ENCODE data around the gene MRGPRX2. TPM values are rescaled to one million over a fixed set of nuclear protein-coding genes. Genes with fewer than 3 reads are reported as not detected.

MRGPRX2 gene
- polyA plus RNA-seq, 3 donors: not detected

DNA sequence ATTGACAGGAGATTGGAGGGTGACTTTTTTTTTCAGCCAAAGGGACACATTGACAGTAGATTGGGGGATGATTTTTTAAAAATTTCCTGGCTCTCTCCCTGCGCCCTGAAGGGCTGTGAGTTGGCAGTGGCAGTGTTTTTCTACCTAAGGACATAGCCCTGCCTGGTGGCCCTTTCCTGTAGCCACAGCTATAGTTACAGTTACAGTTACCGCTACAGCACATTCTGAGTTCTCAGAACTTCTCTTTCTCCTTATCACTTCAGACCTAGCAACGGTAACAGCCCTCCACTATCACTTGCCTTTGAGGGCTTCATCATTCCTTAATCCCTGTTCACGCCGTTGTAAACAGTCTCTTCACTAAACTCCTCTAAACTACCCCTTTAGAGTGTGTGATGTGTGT, 684 bp downstream of the MRGPRX2 start:
- Histone ChIP-seq H3K4me1 (ENCODE audit: control insufficient read depth in 1 of 2, insufficient read depth in 2 of 2, low read length in 2 of 2) (no peaks in the 10 kb centered on the region), H3K27ac (ENCODE audit: low read depth in 1 of 2, low read length in 2 of 2) (no peak overlapping the region), H3K9me3 (replicated peaks in 1 of 2; ENCODE audit: control insufficient read depth in 1 of 2, insufficient read depth in 1 of 2, low read length in 2 of 2) (no peaks in the 10 kb centered on the region), H3K4me3 (replicated peaks in 1 of 3; ENCODE audit: low read depth in 2 of 3, low read length in 3 of 3) (no peak overlapping the region), H3K4me2 (replicated peaks; ENCODE audit: extremely low read depth, low read length, poor library complexity, severe bottlenecking) (no peak overlapping the region), H2AFZ (ENCODE audit: insufficient read depth, low read depth, low read length, poor library complexity, severe bottlenecking) (no peak overlapping the region), H3K27me3 (ENCODE audit: control insufficient read depth in 2 of 2, insufficient read depth in 2 of 2, low read length in 2 of 2) (peaks cover 0 to 14% of the 10 kb centered on the region in 2 donors), H3K9ac (ENCODE audit: insufficient read depth, low read length, poor library complexity, severe bottlenecking) (no peak overlapping the region), H3K79me2 (ENCODE audit: insufficient read depth, low read length) (no peaks in the 10 kb centered on the region), H3K36me3 (replicated peaks in 1 of 2; ENCODE audit: control insufficient read depth in 1 of 2, insufficient read depth in 2 of 2, low read length in 2 of 2) (no peaks in the 10 kb centered on the region), H4K20me1 (ENCODE audit: insufficient read depth, low read length) (no peaks in the 10 kb centered on the region)
- Mint-ChIP-seq H3K36me3 (no peaks in the 10 kb centered on the region), H3K4me3 (no peak overlapping the region), H3K4me1 (no peaks in the 10 kb centered on the region), H3K27ac (no peak overlapping the region), H3K27me3 (ENCODE audit: low read depth in 3 of 3) (peaks cover 3 to 23% (median 19%) of the 10 kb centered on the region in 3 donors), H3K9me3 (no peaks in the 10 kb centered on the region)
- intact Hi-C loops (cut with micrococcal nuclease): no loop called here
- TF ChIP-seq, protein P1, sequence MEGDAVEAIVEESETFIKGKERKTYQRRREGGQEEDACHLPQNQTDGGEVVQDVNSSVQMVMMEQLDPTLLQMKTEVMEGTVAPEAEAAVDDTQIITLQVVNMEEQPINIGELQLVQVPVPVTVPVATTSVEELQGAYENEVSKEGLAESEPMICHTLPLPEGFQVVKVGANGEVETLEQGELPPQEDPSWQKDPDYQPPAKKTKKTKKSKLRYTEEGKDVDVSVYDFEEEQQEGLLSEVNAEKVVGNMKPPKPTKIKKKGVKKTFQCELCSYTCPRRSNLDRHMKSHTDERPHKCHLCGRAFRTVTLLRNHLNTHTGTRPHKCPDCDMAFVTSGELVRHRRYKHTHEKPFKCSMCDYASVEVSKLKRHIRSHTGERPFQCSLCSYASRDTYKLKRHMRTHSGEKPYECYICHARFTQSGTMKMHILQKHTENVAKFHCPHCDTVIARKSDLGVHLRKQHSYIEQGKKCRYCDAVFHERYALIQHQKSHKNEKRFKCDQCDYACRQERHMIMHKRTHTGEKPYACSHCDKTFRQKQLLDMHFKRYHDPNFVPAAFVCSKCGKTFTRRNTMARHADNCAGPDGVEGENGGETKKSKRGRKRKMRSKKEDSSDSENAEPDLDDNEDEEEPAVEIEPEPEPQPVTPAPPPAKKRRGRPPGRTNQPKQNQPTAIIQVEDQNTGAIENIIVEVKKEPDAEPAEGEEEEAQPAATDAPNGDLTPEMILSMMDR (IDR thresholded peaks at IDR 0.05): no peak
- DNase-seq: no peak
- WGBS (ENCODE audit: insufficient coverage): 33% methylated on average over 3 of the region's 5 CpGs

DNA sequence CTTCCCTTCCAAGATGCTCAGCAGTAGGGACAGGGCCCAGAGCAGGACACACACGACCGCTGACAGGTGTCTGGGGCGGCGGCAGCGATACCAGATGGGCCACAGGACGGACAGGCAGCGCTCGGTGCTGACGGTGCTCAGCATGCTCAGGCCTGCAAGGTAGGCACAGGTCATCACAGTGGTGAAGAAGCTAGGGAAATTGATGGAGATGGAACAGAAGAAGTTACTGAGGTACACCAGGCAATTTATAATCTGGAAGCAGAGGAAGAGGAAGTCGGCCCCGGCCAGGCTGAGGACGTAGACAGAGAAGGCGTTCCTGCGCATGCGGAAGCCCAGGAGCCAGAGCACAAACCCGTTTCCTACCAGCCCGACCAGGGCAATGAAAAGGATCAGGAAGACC, 4.6 kb downstream of the MRGPRX2 start:
- Histone ChIP-seq H3K27me3 (ENCODE audit: control insufficient read depth in 2 of 2, insufficient read depth in 2 of 2, low read length in 2 of 2) (peaks cover 0 to 10% of the 10 kb centered on the region in 2 donors), H3K4me1 (ENCODE audit: control insufficient read depth in 1 of 2, insufficient read depth in 2 of 2, low read length in 2 of 2) (no peaks in the 10 kb centered on the region), H3K9ac (ENCODE audit: insufficient read depth, low read length, poor library complexity, severe bottlenecking) (no peak overlapping the region), H2AFZ (ENCODE audit: insufficient read depth, low read depth, low read length, poor library complexity, severe bottlenecking) (no peak overlapping the region), H3K4me3 (replicated peaks in 1 of 3; ENCODE audit: low read depth in 2 of 3, low read length in 3 of 3) (no peak overlapping the region), H3K27ac (ENCODE audit: low read depth in 1 of 2, low read length in 2 of 2) (no peak overlapping the region), H3K79me2 (ENCODE audit: insufficient read depth, low read length) (no peaks in the 10 kb centered on the region), H3K36me3 (replicated peaks in 1 of 2; ENCODE audit: control insufficient read depth in 1 of 2, insufficient read depth in 2 of 2, low read length in 2 of 2) (no peaks in the 10 kb centered on the region), H3K4me2 (replicated peaks; ENCODE audit: extremely low read depth, low read length, poor library complexity, severe bottlenecking) (no peak overlapping the region), H4K20me1 (ENCODE audit: insufficient read depth, low read length) (no peaks in the 10 kb centered on the region), H3K9me3 (replicated peaks in 1 of 2; ENCODE audit: control insufficient read depth in 1 of 2, insufficient read depth in 1 of 2, low read length in 2 of 2) (no peaks in the 10 kb centered on the region)
- Mint-ChIP-seq H3K36me3 (no peaks in the 10 kb centered on the region), H3K4me3 (no peak overlapping the region), H3K27ac (no peak overlapping the region), H3K9me3 (peaks cover 0 to 3% (median 1%) of the 10 kb centered on the region in 7 donors), H3K4me1 (no peaks in the 10 kb centered on the region), H3K27me3 (ENCODE audit: low read depth in 3 of 3) (peaks cover 3 to 12% (median 10%) of the 10 kb centered on the region in 3 donors)
- intact Hi-C loops (cut with micrococcal nuclease): no loop called here
- no peak for DNase-seq
- 88% methylated on average over 17 of the region's 17 CpGs for WGBS (ENCODE audit: insufficient coverage)
- TF ChIP-seq, protein P1 (IDR thresholded peaks at IDR 0.05): no peak

Measured in CD14-positive monocyte (primary cell).